A549 (cell line): Measurements from ENCODE around the gene ASCL5. TPM values are rescaled to one million over a fixed set of nuclear protein-coding genes. Genes with fewer than 3 reads are reported as not detected.

Source experiments
- ATAC-seq, 2 experiments: fragments of 200-7000 bp in 1 of 2; fragments of >200 bp in 1 of 2; cut with Nextera tagmentation in 1 of 2; cut with Tn5 transposase in 1 of 2; 3 replicates each; pipeline versions ENCODE4 v1.8.0 to v1.9.1; 2018 to 2020; ENCODE audit warnings: mild to moderate bottlenecking in 1 of 2, moderate library complexity in 1 of 2
- CTCF ChIA-PET: fragments of 300-600 bp; sonication (Branson Sonifier 250); formaldehyde crosslinking; extraction: SDS; loops from one replicate; lab custom pipeline; 2021; ENCODE audit warnings: antibody characterized with exemption, inconsistent platforms; lab: Yijun Ruan, JAX
- POLR2A ChIA-PET: fragments of 350-600 bp; formaldehyde crosslinking; extraction: SDS; loops from one replicate; lab custom pipeline; 2021; ENCODE audit warnings: antibody characterized with exemption, inconsistent platforms; lab: Yijun Ruan, JAX
- DNase-seq, 2 experiments: peaks; one replicate each; pipeline versions ENCODE4 v3.0.0 to v3.0.0-alpha.2; 2011 to 2016; ENCODE audit warnings: low read depth in 1 of 2, low spot score in 1 of 2
- FAIRE-seq: peaks from 2 replicates; lab custom pipeline; 2011; peaks lifted over from hg19 to GRCh38; lab: Jason Lieb, UNC
- H3K27ac ChIP-seq, 2 experiments: fragments of >200 bp; sonication (Bioruptor Twin); formaldehyde crosslinking; 3 replicates each; pipeline ENCODE4 v1.5.1; 2016 to 2017
- H3K4me1 ChIP-seq: fragments of >200 bp; sonication (Bioruptor Twin); formaldehyde crosslinking; 3 replicates; pipeline ENCODE4 v1.6.1; 2016
- H3K4me2 ChIP-seq: fragments of >200 bp; sonication (Bioruptor Twin); formaldehyde crosslinking; 3 replicates; pipeline ENCODE4 v1.6.1; 2016
- H3K4me3 ChIP-seq: fragments of >200 bp; sonication (Bioruptor Twin); formaldehyde crosslinking; 3 replicates; pipeline ENCODE4 v1.5.1; 2016
- H3K9me3 ChIP-seq: fragments of >200 bp; sonication (Bioruptor Twin); formaldehyde crosslinking; 3 replicates; pipeline ENCODE4 v1.6.1; 2016
- BHLHE40 ChIP-seq: IDR thresholded peaks from 2 replicates; pipeline ENCODE4 v1.6.1; 2012; ENCODE audit warnings: low read depth, low read length, inconsistent platforms
- CHD4 ChIP-seq: fragments of 200-600 bp; sonication (generic); IDR thresholded peaks from 2 replicates; pipeline ENCODE4 v1.6.1; 2016; ENCODE audit warnings: antibody characterized with exemption, mild to moderate bottlenecking, borderline replicate concordance
- EP300 ChIP-seq, 2 experiments: fragments of >200 bp; sonication (Bioruptor Twin); formaldehyde crosslinking; IDR thresholded peaks; 2 replicates in 1 of 2; 3 replicates in 1 of 2; pipeline ENCODE4 v1.6.1; 2016 to 2017
- ESRRA ChIP-seq: fragments of 150-350 bp; IDR thresholded peaks from 2 replicates; pipeline ENCODE4 v1.6.1; 2014; ENCODE audit warnings: mild to moderate bottlenecking, low read length, borderline replicate concordance
- FOSB ChIP-seq: fragments of 250-450 bp; sonication (Bioruptor Pico); IDR thresholded peaks from 2 replicates; pipeline ENCODE4 v1.5.0; 2020; ENCODE audit warnings: mild to moderate bottlenecking, moderate library complexity
- FOXS1 ChIP-seq: fragments of 250-450 bp; sonication (Bioruptor Pico); IDR thresholded peaks from 2 replicates; pipeline ENCODE4 v1.5.0; 2020; ENCODE audit warnings: mild to moderate bottlenecking, moderate library complexity
- HDAC2 ChIP-seq: fragments of 200-600 bp; sonication (generic); IDR thresholded peaks from 2 replicates; pipeline ENCODE4 v1.6.1; 2016
- HOXB5 ChIP-seq: fragments of 250-450 bp; sonication (Bioruptor Pico); IDR thresholded peaks from 2 replicates; pipeline ENCODE4 v1.5.0; 2020; ENCODE audit warnings: mild to moderate bottlenecking, moderate library complexity
- KDM1A ChIP-seq: fragments of 200-600 bp; sonication (generic); IDR thresholded peaks from 2 replicates; pipeline ENCODE4 v1.6.1; 2016; ENCODE audit warnings: low read depth, mild to moderate bottlenecking
- NFE2L2 ChIP-seq: fragments of 150-350 bp; conservative IDR thresholded peaks from 2 replicates; pipeline ENCODE4 v1.6.1; 2014; ENCODE audit warnings: low read length
- POLR2AphosphoS2 ChIP-seq: conservative IDR thresholded peaks from 2 replicates; pipeline ENCODE4 v1.6.1; 2012; ENCODE audit warnings: low read length, improper control_type of control experiment, inconsistent platforms
- RCOR1 ChIP-seq: fragments of 150-350 bp; IDR thresholded peaks from 2 replicates; pipeline ENCODE4 v1.6.1; 2014; ENCODE audit warnings: antibody characterized with exemption, low read length, low read depth
- RFX5 ChIP-seq: fragments of 450-650 bp; IDR thresholded peaks from 2 replicates; pipeline ENCODE4 v1.7.1; 2014; ENCODE audit warnings: antibody characterized with exemption, mild to moderate bottlenecking, moderate library complexity
- SMC3 ChIP-seq: fragments of >200 bp; sonication (Bioruptor Twin); formaldehyde crosslinking; IDR thresholded peaks from 3 replicates; pipeline ENCODE4 v1.6.1; 2018; ENCODE audit warnings: inconsistent platforms
- SREBF2 ChIP-seq: fragments of 450-650 bp; IDR thresholded peaks from 2 replicates; pipeline ENCODE4 v1.6.1; 2014; ENCODE audit warnings: mild to moderate bottlenecking, moderate library complexity
- ZFP36 ChIP-seq: fragments of 450-650 bp; IDR thresholded peaks from 2 replicates; pipeline ENCODE4 v1.6.1; 2014; ENCODE audit warnings: borderline replicate concordance; ENCODE audit not compliant: partially characterized antibody
- WGBS: methylation state at CpG from one replicate; pipeline ENCODE4 v1.1.6; 2017; ENCODE audit errors: missing lambda C conversion rate; 5-methylcytosine and 5-hydroxymethylcytosine counted together
- polyA plus RNA-seq, 4 experiments: library from polyadenylated mRNA; depleted of rRNA in 3 of 4; stranded (reverse); fragments of >200 nt; fragmentation: RNase III in 1 of 4; extraction: RNeasy Plus Mini Kit Qiagen cat#74134 plus additional on column Dnase treatment in 1 of 4; gene quantifications; 2 replicates in 3 of 4; 3 replicates in 1 of 4; pipeline ENCODE4 v1.2.3, GENCODE V29; 2011 to 2017
- TF ChIP-seq, protein P1 (sequence below): fragments of 200-600 bp; sonication (generic); IDR thresholded peaks from 2 replicates; pipeline ENCODE4 v1.6.1; 2016; ENCODE audit warnings: antibody characterized with exemption, mild to moderate bottlenecking, moderate library complexity
- TF ChIP-seq, protein P2 (sequence below): IDR thresholded peaks from 2 replicates; pipeline ENCODE4 v1.6.1; 2012
- TF ChIP-seq, protein P3 (sequence below): fragments of 250-450 bp; sonication (Bioruptor Pico); IDR thresholded peaks from 2 replicates; pipeline ENCODE4 v1.5.0; 2021; ENCODE audit warnings: mild to moderate bottlenecking, moderate library complexity, borderline replicate concordance
- TF ChIP-seq, protein P4 (sequence below): fragments of >200 bp; sonication (Bioruptor Twin); formaldehyde crosslinking; IDR thresholded peaks from 3 replicates; pipeline ENCODE4 v1.5.1; 2016
- TF ChIP-seq, protein P5 (sequence below): IDR thresholded peaks from 2 replicates; pipeline ENCODE4 v1.6.1; 2012; ENCODE audit warnings: low read depth, borderline replicate concordance
- TF ChIP-seq, protein P6 (sequence below): fragments of 150-350 bp; IDR thresholded peaks from 2 replicates; pipeline ENCODE4 v1.6.1; 2014; ENCODE audit warnings: low read depth, mild to moderate bottlenecking, low read length

ASCL5 gene
- polyA plus RNA-seq, 2 of the 4 experiments (the other 2 are of a cell fraction) = 0.09 TPM; not detected in 1

DNA sequence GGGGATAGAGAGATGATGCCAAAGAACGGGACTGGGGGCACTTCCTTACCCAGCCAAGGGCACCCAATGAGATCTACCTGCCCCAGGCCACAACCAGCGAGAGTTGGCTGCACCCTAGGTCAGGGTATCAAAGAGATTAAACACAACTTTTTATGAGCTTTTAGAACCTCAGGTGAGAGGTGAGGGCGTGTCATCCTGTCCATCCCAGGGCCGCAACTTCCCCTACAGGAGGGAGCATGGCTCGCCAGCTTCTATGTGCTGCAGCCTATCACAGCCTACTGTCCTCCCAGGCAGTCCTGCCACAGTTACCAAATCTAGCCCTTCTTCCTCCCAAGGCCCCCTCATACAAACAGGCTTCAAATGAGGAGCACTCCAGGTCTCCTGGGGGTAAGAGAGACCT, 14.4 kb upstream of the ASCL5 start:
- 96% methylated on average over 5 of the region's 5 CpGs for WGBS

DNA sequence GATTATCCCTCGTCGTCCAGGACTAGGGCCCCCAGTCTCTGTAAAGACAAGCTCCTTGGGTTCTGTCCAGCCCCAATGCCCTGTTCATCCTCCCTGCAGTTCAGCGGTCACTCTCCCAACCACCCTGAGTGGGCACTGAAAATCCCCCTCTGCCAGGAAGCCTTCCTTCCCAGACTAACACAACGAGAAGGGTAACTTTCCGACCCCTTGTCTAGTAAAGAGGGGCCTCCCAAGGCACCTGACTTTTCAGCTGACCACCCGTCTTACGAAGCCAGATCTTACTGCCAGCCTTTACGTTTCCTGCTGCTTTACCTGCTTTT, 13.9 kb upstream of the ASCL5 start:
- no peak for FAIRE-seq
- H3K4me1 ChIP-seq = peaks cover 13% of the 10 kb centered on the region; the same call in 1 of the 3 replicates
- no peaks in the 10 kb centered on the region for H3K9me3 ChIP-seq
- 87% methylated on average over 8 of the region's 8 CpGs for WGBS
- POLR2A ChIA-PET = no interaction called here
- ATAC-seq = no peak
- no peak for DNase-seq
- no peak overlapping the region for H3K4me3 ChIP-seq
- TF ChIP-seq POLR2AphosphoS2 (no peak), FOSB (CRISPR knock-in tag) (no peak), HDAC2 (no peak), CHD4 (no peak), BHLHE40 (no peak), SMC3 (no peak), ESRRA (no peak), HOXB5 (CRISPR knock-in tag) (no peak), FOXS1 (no peak), ZFP36 (no peak), RFX5 (no peak), SREBF2 (no peak), KDM1A (no peak)
- TF ChIP-seq, protein P1, sequence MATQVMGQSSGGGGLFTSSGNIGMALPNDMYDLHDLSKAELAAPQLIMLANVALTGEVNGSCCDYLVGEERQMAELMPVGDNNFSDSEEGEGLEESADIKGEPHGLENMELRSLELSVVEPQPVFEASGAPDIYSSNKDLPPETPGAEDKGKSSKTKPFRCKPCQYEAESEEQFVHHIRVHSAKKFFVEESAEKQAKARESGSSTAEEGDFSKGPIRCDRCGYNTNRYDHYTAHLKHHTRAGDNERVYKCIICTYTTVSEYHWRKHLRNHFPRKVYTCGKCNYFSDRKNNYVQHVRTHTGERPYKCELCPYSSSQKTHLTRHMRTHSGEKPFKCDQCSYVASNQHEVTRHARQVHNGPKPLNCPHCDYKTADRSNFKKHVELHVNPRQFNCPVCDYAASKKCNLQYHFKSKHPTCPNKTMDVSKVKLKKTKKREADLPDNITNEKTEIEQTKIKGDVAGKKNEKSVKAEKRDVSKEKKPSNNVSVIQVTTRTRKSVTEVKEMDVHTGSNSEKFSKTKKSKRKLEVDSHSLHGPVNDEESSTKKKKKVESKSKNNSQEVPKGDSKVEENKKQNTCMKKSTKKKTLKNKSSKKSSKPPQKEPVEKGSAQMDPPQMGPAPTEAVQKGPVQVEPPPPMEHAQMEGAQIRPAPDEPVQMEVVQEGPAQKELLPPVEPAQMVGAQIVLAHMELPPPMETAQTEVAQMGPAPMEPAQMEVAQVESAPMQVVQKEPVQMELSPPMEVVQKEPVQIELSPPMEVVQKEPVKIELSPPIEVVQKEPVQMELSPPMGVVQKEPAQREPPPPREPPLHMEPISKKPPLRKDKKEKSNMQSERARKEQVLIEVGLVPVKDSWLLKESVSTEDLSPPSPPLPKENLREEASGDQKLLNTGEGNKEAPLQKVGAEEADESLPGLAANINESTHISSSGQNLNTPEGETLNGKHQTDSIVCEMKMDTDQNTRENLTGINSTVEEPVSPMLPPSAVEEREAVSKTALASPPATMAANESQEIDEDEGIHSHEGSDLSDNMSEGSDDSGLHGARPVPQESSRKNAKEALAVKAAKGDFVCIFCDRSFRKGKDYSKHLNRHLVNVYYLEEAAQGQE = no peak
- TF ChIP-seq, protein P2, sequence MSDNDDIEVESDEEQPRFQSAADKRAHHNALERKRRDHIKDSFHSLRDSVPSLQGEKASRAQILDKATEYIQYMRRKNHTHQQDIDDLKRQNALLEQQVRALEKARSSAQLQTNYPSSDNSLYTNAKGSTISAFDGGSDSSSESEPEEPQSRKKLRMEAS = no peak
- TF ChIP-seq, protein P3, sequence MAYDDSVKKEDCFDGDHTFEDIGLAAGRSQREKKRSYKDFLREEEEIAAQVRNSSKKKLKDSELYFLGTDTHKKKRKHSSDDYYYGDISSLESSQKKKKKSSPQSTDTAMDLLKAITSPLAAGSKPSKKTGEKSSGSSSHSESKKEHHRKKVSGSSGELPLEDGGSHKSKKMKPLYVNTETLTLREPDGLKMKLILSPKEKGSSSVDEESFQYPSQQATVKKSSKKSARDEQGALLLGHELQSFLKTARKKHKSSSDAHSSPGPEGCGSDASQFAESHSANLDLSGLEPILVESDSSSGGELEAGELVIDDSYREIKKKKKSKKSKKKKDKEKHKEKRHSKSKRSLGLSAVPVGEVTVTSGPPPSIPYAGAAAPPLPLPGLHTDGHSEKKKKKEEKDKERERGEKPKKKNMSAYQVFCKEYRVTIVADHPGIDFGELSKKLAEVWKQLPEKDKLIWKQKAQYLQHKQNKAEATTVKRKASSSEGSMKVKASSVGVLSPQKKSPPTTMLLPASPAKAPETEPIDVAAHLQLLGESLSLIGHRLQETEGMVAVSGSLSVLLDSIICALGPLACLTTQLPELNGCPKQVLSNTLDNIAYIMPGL = no peak
- TF ChIP-seq, protein P4, sequence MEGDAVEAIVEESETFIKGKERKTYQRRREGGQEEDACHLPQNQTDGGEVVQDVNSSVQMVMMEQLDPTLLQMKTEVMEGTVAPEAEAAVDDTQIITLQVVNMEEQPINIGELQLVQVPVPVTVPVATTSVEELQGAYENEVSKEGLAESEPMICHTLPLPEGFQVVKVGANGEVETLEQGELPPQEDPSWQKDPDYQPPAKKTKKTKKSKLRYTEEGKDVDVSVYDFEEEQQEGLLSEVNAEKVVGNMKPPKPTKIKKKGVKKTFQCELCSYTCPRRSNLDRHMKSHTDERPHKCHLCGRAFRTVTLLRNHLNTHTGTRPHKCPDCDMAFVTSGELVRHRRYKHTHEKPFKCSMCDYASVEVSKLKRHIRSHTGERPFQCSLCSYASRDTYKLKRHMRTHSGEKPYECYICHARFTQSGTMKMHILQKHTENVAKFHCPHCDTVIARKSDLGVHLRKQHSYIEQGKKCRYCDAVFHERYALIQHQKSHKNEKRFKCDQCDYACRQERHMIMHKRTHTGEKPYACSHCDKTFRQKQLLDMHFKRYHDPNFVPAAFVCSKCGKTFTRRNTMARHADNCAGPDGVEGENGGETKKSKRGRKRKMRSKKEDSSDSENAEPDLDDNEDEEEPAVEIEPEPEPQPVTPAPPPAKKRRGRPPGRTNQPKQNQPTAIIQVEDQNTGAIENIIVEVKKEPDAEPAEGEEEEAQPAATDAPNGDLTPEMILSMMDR = no peak
- TF ChIP-seq, protein P5, sequence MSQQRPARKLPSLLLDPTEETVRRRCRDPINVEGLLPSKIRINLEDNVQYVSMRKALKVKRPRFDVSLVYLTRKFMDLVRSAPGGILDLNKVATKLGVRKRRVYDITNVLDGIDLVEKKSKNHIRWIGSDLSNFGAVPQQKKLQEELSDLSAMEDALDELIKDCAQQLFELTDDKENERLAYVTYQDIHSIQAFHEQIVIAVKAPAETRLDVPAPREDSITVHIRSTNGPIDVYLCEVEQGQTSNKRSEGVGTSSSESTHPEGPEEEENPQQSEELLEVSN = no peak
- TF ChIP-seq, protein P6, sequence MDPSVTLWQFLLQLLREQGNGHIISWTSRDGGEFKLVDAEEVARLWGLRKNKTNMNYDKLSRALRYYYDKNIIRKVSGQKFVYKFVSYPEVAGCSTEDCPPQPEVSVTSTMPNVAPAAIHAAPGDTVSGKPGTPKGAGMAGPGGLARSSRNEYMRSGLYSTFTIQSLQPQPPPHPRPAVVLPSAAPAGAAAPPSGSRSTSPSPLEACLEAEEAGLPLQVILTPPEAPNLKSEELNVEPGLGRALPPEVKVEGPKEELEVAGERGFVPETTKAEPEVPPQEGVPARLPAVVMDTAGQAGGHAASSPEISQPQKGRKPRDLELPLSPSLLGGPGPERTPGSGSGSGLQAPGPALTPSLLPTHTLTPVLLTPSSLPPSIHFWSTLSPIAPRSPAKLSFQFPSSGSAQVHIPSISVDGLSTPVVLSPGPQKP = no peak
- TF ChIP-seq, all 56 proteins: peak for 0
- CTCF ChIA-PET = interaction anchor here (0.5 to 8.2 kb wide), 8 partner anchors 8 to 376 kb away, joined by 3 to 60 read pairs (median 5); partner anchors contain the start of gene ASCL5
- no peak overlapping the region for H3K27ac ChIP-seq
- no peak overlapping the region for H3K4me2 ChIP-seq

More for the DNA sequence above, 14.4 kb upstream of the ASCL5 start:
- FAIRE-seq = no peak
- CTCF ChIA-PET = interaction anchor here (0.8 to 8.2 kb wide), 9 partner anchors 8 to 220 kb away, joined by 3 to 60 read pairs (median 5); partner anchors contain the start of gene TMEM9
- POLR2A ChIA-PET = interaction anchor here (1.2 kb wide), 1 partner anchor 12 kb away, joined by 3 read pairs; no protein-coding TSS in a partner anchor
- Histone ChIP-seq H3K4me2 (no peak overlapping the region), H3K4me3 (no peak overlapping the region)
- TF ChIP-seq RCOR1 = no peak
- TF ChIP-seq, protein P6 = no peak
- no peak for TF ChIP-seq EP300 (IDR thresholded peaks at IDR 0.05)
- no peak for TF ChIP-seq NFE2L2
- TF ChIP-seq, all 56 proteins: peak for 0
- Histone ChIP-seq H3K4me1 (peaks cover 13% of the 10 kb centered on the region; the same call in 1 of the 3 replicates), H3K9me3 (no peaks in the 10 kb centered on the region), H3K27ac (no peak overlapping the region)
- no peak for ATAC-seq
- no peak for DNase-seq
